Gastroesophageal sphincter (tissue), 4 donors: Measurements from ENCODE around the gene HPF1. TPM values are rescaled to one million over a fixed set of nuclear protein-coding genes. Genes with fewer than 3 reads are reported as not detected.

Source experiments
- ATAC-seq: fragments of 150-250 bp; one replicate; pipeline ENCODE4 v1.9.1; 2016; ENCODE audit warnings: mild to moderate bottlenecking, moderate library complexity
- H3K27ac ChIP-seq, 4 donors: fragments of 200-600 bp; sonication (generic) in 3 of 4; 1 replicate in 3 of 4; 2 replicates in 1 of 4; pipeline ENCODE4 v1.5.1; 2016 to 2019
- H3K27me3 ChIP-seq: fragments of 200-600 bp; sonication (generic); one replicate; pipeline ENCODE4 v1.5.1; 2019
- H3K36me3 ChIP-seq, 2 donors: fragments of 200-600 bp; sonication (generic); one replicate each; pipeline ENCODE4 v1.5.1; 2019; ENCODE audit warnings: control low read depth in 1 of 2
- H3K4me1 ChIP-seq, 3 donors: fragments of 200-600 bp; sonication (generic); 1 replicate in 2 of 3; 2 replicates in 1 of 3; pipeline ENCODE4 v1.5.1; 2016 to 2019; ENCODE audit warnings: control low read depth in 2 of 3
- H3K4me3 ChIP-seq, 2 donors: fragments of 200-600 bp; sonication (generic); one replicate each; pipeline ENCODE4 v1.5.1; 2019; ENCODE audit warnings: mild to moderate bottlenecking in 1 of 2, moderate library complexity in 1 of 2
- H3K9me3 ChIP-seq, 3 donors: fragments of 200-600 bp; sonication (generic); one replicate each; pipeline ENCODE4 v1.5.1; 2017 to 2019; ENCODE audit warnings: control low read depth in 2 of 3
- CTCF ChIP-seq, 4 experiments: fragments of 200-600 bp in 2 of 4; fragments of 450-650 bp in 2 of 4; sonication (generic) in 1 of 4; IDR thresholded peaks; one replicate each; pipeline ENCODE4 v1.5.1; 2017 to 2019; ENCODE audit warnings: antibody characterized with exemption in 4 of 4, mild to moderate bottlenecking in 2 of 4, moderate library complexity in 2 of 4
- EP300 ChIP-seq: sonication (generic); formaldehyde crosslinking; IDR thresholded peaks from one replicate; pipeline ENCODE4 v1.6.1; 2017; ENCODE audit warnings: antibody characterized with exemption, mild to moderate bottlenecking
- POLR2A ChIP-seq, 2 donors: fragments of 450-650 bp; IDR thresholded peaks; one replicate each; pipeline ENCODE4 v1.6.1; 2017; ENCODE audit warnings: antibody characterized with exemption in 2 of 2, mild to moderate bottlenecking in 2 of 2, moderate library complexity in 1 of 2
- POLR2AphosphoS5 ChIP-seq: sonication (generic); formaldehyde crosslinking; IDR thresholded peaks from one replicate; pipeline ENCODE4 v1.6.1; 2017; ENCODE audit warnings: antibody characterized with exemption
- WGBS, 2 donors: methylation state at CpG; one replicate each; pipeline ENCODE4 v1.1.5; 2018; ENCODE audit warnings: low coverage in 1 of 2; 5-methylcytosine and 5-hydroxymethylcytosine counted together
- total RNA-seq, 4 donors: library from RNA; depleted of rRNA; stranded (reverse); fragments of >200 nt; gene quantifications; one replicate each; pipeline ENCODE4 v1.1.0, GENCODE V29; 2016

The HPF1 gene
- total RNA-seq, 4 donors from 2014 or later = 20.8 to 32.6 (median 25.6) TPM

DNA sequence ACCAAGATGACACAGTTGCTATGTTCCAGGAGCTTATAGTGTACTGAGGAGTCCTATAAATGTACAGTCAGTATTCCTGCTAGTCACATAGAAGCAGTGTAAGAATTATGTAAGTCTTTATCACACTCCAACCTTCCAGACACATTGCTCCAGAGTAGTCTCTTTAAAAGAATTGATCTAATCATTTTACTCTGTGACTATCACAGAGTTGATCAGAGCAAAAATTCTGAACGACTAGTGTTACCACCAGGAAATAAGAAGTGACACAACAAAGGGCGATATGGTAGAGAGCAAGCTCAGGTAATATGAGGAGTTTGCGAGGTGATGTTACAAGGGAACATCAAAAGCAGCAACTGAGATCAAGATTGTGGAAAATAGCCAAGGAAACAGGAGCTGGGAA lies 9.0 kb upstream of the HPF1 start:
- Histone ChIP-seq H3K4me1 (no peaks in the 10 kb centered on the region), H3K4me3 (no peak overlapping the region), H3K27me3 (no peaks in the 10 kb centered on the region), H3K36me3 (no peaks in the 10 kb centered on the region), H3K27ac (no peak overlapping the region), H3K9me3 (no peaks in the 10 kb centered on the region)
- no peak for TF ChIP-seq POLR2A (IDR thresholded peaks at IDR 0.05)
- no peak for TF ChIP-seq CTCF (IDR thresholded peaks at IDR 0.05)
- no peak for TF ChIP-seq EP300
- TF ChIP-seq POLR2AphosphoS5 = no peak
- ATAC-seq = no peak
- WGBS, 2 donors = 60 to 93% methylated on average over 1 to 3 of the region's 3 CpGs

GRCh38 chr4:169765835-169766234 lies 8.1 kb upstream of the HPF1 start:
- no peaks in the 10 kb centered on the region for H3K27me3 ChIP-seq
- H3K27ac ChIP-seq = no peak overlapping the region
- no peaks in the 10 kb centered on the region for H3K4me1 ChIP-seq
- no peak for ATAC-seq
- no peaks in the 10 kb centered on the region for H3K9me3 ChIP-seq
- no peak for TF ChIP-seq EP300
- TF ChIP-seq POLR2A (IDR thresholded peaks at IDR 0.05) = no peak
- WGBS, 2 donors = 70 to 100% methylated on average over 1 to 2 of the region's 2 CpGs
- no peak overlapping the region for H3K4me3 ChIP-seq
- H3K36me3 ChIP-seq = no peaks in the 10 kb centered on the region

DNA sequence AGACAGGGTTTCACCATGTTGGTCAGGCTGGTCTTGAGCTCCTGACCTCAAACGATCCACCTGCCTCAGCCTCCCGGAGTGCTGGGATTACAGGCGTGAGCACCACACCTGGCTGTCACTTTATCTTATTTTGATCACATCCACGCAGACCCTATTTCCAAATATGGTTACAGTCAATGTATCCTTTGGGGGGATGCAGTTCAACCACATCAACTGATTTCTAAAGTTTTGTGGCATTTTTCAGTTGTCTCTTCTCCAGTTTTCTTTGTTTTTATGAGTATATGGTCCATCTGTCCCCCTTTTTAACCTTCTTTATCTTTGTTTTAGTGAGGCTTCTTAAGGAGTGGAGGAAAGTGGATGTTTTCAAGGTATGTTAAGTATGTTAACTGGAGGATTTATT lies 4.1 kb upstream of the HPF1 start:
- TF ChIP-seq CTCF (IDR thresholded peaks at IDR 0.05) (no peak), POLR2AphosphoS5 (no peak), POLR2A (IDR thresholded peaks at IDR 0.05) (no peak), EP300 (no peak)
- no peak for ATAC-seq
- Histone ChIP-seq H3K27me3 (no peaks in the 10 kb centered on the region), H3K9me3 (no peaks in the 10 kb centered on the region), H3K4me3 (no peak overlapping the region), H3K4me1 (peaks cover 1 to 12% (median 2%) of the 10 kb centered on the region in 3 donors), H3K36me3 (no peaks in the 10 kb centered on the region), H3K27ac (no peak overlapping the region)
- whole genome bisulfite sequencing, 2 donors = 67 to 100% methylated on average over 1 to 4 of the region's 4 CpGs

DNA sequence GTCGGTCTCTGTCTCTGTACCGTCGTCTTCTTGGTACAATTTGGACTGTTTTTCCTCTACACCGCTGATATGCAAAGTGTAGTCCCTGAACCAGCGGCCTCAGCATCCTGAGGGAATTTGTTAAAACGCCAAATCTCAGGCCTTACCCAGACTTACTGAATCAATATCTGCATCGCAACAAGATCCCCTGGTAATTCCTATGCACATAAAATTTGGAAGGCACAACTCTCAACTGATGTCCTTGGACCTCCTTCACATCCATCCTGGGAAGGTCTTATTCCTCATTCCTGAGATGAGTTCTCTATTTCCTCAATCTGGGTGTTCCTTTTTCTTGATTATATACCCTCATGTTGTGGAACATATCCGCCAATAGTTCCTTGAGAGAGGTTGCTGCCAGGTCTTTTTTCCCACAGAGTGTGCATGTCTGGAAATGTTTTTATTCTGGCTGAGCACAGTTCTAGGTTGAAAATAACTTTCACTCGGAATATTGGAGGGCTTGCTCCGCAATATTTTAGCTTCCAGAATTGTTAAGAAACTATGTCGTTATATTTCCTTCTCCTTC lies 738 bp upstream of the HPF1 start:
- ATAC-seq = peak; percentile 6
- Histone ChIP-seq H3K4me3 (peak overlapping the region; percentile 85 to 94), H3K4me1 (peaks cover 9 to 27% (median 10%) of the 10 kb centered on the region in 3 donors), H3K9me3 (no peaks in the 10 kb centered on the region), H3K27me3 (no peaks in the 10 kb centered on the region), H3K27ac (peak overlapping the region in 3 of 4 donors; percentile 74 to 84 (median 80)), H3K36me3 (peaks cover 0 to 1% of the 10 kb centered on the region in 2 donors)
- TF ChIP-seq CTCF (IDR thresholded peaks at IDR 0.05) (no peak), POLR2AphosphoS5 (no peak), EP300 (no peak), POLR2A (IDR thresholded peaks at IDR 0.05) (no peak)
- WGBS, 2 donors = 49 to 51% methylated on average over 6 to 11 of the region's 11 CpGs

- Histone ChIP-seq H3K27me3 (no peaks in the 10 kb centered on the region), H3K36me3 (peaks cover 0 to 15% of the 10 kb centered on the region in 2 donors), H3K27ac (peak overlapping the region; percentile 10 to 84 (median 77)), H3K4me3 (peak overlapping the region; percentile 85 to 94), H3K9me3 (no peaks in the 10 kb centered on the region), H3K4me1 (peaks cover 9 to 27% (median 10%) of the 10 kb centered on the region in 3 donors)
- WGBS, 2 donors = 1 to 5% methylated on average over 7 to 11 of the region's 13 CpGs
- no peak for TF ChIP-seq POLR2A (IDR thresholded peaks at IDR 0.05)
- no peak for TF ChIP-seq CTCF (IDR thresholded peaks at IDR 0.05)
- TF ChIP-seq EP300 = no peak
- TF ChIP-seq POLR2AphosphoS5 = no peak
- peak; percentile 6 for ATAC-seq
Measured at GRCh38 chr4:169756971-169757574, 671 bp downstream of the HPF1 start.
